WTC11 (cell line): ENCODE results near the gene PET100. TPM values are rescaled to one million over a fixed set of nuclear protein-coding genes. Genes with fewer than 3 reads are reported as not detected.

ENCODE experiments used
- ATAC-seq: fragments of 200-7000 bp; cut with Tn5 transposase; 2 replicates; pipeline ENCODE4 v1.10.0; 2021; ENCODE audit warnings: mild to moderate bottlenecking, moderate library complexity
- CTCF ChIA-PET: fragments of 300-600 bp; sonication (Branson Sonifier 250); formaldehyde crosslinking; loops from one replicate; lab custom pipeline; 2021; ENCODE audit warnings: antibody characterized with exemption; lab: Charles Lee
- POLR2A ChIA-PET: fragments of 350-600 bp; sonication (Branson Sonifier 250); formaldehyde crosslinking; loops from one replicate; lab custom pipeline; 2021; ENCODE audit warnings: antibody characterized with exemption; lab: Charles Lee
- DNase-seq: peaks from one replicate; pipeline ENCODE4 v3.0.0; 2021; ENCODE audit warnings: low spot score
- H3K27ac Mint-ChIP-seq: 2 replicates; pipeline ENCODE4 v1.8.0; 2021; ENCODE audit warnings: mixed read lengths
- H3K27me3 Mint-ChIP-seq: 2 replicates; pipeline ENCODE4 v1.8.0; 2021; ENCODE audit warnings: low read depth, mild to moderate bottlenecking, moderate library complexity, mixed read lengths
- H3K36me3 Mint-ChIP-seq: 2 replicates; pipeline ENCODE4 v1.8.0; 2021; ENCODE audit warnings: mixed read lengths
- H3K4me1 Mint-ChIP-seq: 2 replicates; pipeline ENCODE4 v1.8.0; 2022; ENCODE audit warnings: mixed read lengths
- H3K4me3 Mint-ChIP-seq: 2 replicates; pipeline ENCODE4 v1.8.0; 2021; ENCODE audit warnings: mild to moderate bottlenecking, moderate library complexity, mixed read lengths
- H3K9me3 Mint-ChIP-seq: 2 replicates; pipeline ENCODE4 v1.8.0; 2021; ENCODE audit warnings: mixed read lengths
- ATF1 ChIP-seq: sonication (generic); formaldehyde crosslinking; IDR thresholded peaks from 2 replicates; pipeline ENCODE4 v1.8.1; 2023; ENCODE audit warnings: mild to moderate bottlenecking, moderate library complexity, missing genetic modification reagents
- CREM ChIP-seq: sonication (generic); formaldehyde crosslinking; IDR thresholded peaks from 2 replicates; pipeline ENCODE4 v1.8.1; 2022; ENCODE audit warnings: mild to moderate bottlenecking, missing genetic modification reagents, moderate library complexity
- ELF4 ChIP-seq: sonication (generic); formaldehyde crosslinking; IDR thresholded peaks from 2 replicates; pipeline ENCODE4 v1.8.1; 2022; ENCODE audit warnings: low read depth, mild to moderate bottlenecking, moderate library complexity, missing genetic modification reagents
- GTF2I ChIP-seq: fragments of 250-450 bp; sonication (Bioruptor Pico); conservative IDR thresholded peaks from 2 replicates; pipeline ENCODE4 v1.4.0; 2021; ENCODE audit warnings: mild to moderate bottlenecking
- HMGA2 ChIP-seq: fragments of 250-450 bp; sonication (Bioruptor Pico); IDR thresholded peaks from 2 replicates; pipeline ENCODE4 v1.4.0; 2021; ENCODE audit warnings: mild to moderate bottlenecking, moderate library complexity
- JAZF1 ChIP-seq: fragments of 250-450 bp; sonication (Bioruptor Pico); IDR thresholded peaks from 2 replicates; pipeline ENCODE4 v1.9.0; 2021; ENCODE audit warnings: moderate library complexity, mild to moderate bottlenecking, inconsistent platforms
- NR2C2 ChIP-seq: sonication (generic); formaldehyde crosslinking; IDR thresholded peaks from 2 replicates; pipeline ENCODE4 v1.8.0; 2022; ENCODE audit warnings: mild to moderate bottlenecking, missing genetic modification reagents
- NR3C1 ChIP-seq: sonication (generic); formaldehyde crosslinking; conservative IDR thresholded peaks from 2 replicates; pipeline ENCODE4 v1.8.1; 2023; ENCODE audit warnings: low read depth, mild to moderate bottlenecking, missing genetic modification reagents
- SOX15 ChIP-seq: fragments of 250-450 bp; sonication (Bioruptor Pico); IDR thresholded peaks from 2 replicates; pipeline ENCODE4 v1.9.0; 2021; ENCODE audit warnings: mild to moderate bottlenecking
- TEAD1 ChIP-seq: sonication (generic); formaldehyde crosslinking; IDR thresholded peaks from 2 replicates; pipeline ENCODE4 v1.8.0; 2022; ENCODE audit warnings: mild to moderate bottlenecking, missing genetic modification reagents
- TEAD4 ChIP-seq: sonication (generic); formaldehyde crosslinking; IDR thresholded peaks from 2 replicates; pipeline ENCODE4 v1.8.0; 2022; ENCODE audit warnings: mild to moderate bottlenecking, missing genetic modification reagents
- ZNF121 ChIP-seq: sonication (generic); formaldehyde crosslinking; IDR thresholded peaks from 2 replicates; pipeline ENCODE4 v1.8.0; 2023; ENCODE audit warnings: missing genetic modification reagents
- ZNF263 ChIP-seq: sonication (generic); formaldehyde crosslinking; IDR thresholded peaks from 2 replicates; pipeline ENCODE4 v1.8.1; 2022; ENCODE audit warnings: low read depth, mild to moderate bottlenecking, moderate library complexity, missing genetic modification reagents
- ZNF317 ChIP-seq: sonication (generic); formaldehyde crosslinking; IDR thresholded peaks from 2 replicates; pipeline ENCODE4 v1.8.1; 2023; ENCODE audit warnings: low read depth, mild to moderate bottlenecking, moderate library complexity, missing genetic modification reagents, borderline replicate concordance
- total RNA-seq: library from RNA; stranded (reverse); gene quantifications from 3 replicates; pipeline ENCODE4 v1.2.3, GENCODE V29; 2021
- TF ChIP-seq, protein P1 (sequence below): sonication (generic); formaldehyde crosslinking; IDR thresholded peaks from 2 replicates; pipeline ENCODE4 v1.8.0; 2022; ENCODE audit warnings: mild to moderate bottlenecking, missing genetic modification reagents
- TF ChIP-seq, protein P2 (sequence below): sonication (generic); formaldehyde crosslinking; IDR thresholded peaks from 2 replicates; pipeline ENCODE4 v1.8.1; 2022; ENCODE audit warnings: missing genetic modification reagents, borderline replicate concordance
- TF ChIP-seq, protein P3 (sequence below): sonication (generic); formaldehyde crosslinking; IDR thresholded peaks from 2 replicates; pipeline ENCODE4 v1.8.1; 2023; ENCODE audit warnings: mild to moderate bottlenecking, missing genetic modification reagents, moderate library complexity
- TF ChIP-seq, protein P4 (sequence below): sonication (generic); formaldehyde crosslinking; IDR thresholded peaks from 2 replicates; pipeline ENCODE4 v1.8.0; 2022; ENCODE audit warnings: missing genetic modification reagents
- TF ChIP-seq, protein P5 (sequence below): sonication (generic); formaldehyde crosslinking; IDR thresholded peaks from 2 replicates; pipeline ENCODE4 v1.8.0; 2022; ENCODE audit warnings: mild to moderate bottlenecking, missing genetic modification reagents

Gene PET100
- total RNA-seq, 1 experiment from 2014 or later: 111 TPM

DNA sequence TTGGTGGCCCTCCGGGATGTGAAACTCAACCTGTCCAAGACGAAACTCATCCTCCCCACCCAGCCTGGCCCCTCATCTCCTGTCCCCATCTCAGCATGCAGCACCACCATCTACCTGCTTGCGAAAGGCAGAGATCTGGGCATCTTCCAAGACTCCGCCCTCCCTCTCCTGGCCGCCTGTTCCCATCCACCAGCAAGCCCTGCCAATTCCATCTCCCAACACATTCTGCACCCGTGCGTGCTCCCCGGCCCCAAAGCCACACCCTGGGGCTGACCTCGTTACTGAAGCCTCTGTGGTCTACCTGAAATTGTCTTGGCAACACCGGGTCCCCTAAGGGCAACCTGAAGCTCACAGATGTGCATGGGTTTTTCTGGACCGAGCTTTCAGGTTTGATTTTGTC lies 47.1 kb upstream of the PET100 start (continued):
- TF ChIP-seq, protein P1, sequence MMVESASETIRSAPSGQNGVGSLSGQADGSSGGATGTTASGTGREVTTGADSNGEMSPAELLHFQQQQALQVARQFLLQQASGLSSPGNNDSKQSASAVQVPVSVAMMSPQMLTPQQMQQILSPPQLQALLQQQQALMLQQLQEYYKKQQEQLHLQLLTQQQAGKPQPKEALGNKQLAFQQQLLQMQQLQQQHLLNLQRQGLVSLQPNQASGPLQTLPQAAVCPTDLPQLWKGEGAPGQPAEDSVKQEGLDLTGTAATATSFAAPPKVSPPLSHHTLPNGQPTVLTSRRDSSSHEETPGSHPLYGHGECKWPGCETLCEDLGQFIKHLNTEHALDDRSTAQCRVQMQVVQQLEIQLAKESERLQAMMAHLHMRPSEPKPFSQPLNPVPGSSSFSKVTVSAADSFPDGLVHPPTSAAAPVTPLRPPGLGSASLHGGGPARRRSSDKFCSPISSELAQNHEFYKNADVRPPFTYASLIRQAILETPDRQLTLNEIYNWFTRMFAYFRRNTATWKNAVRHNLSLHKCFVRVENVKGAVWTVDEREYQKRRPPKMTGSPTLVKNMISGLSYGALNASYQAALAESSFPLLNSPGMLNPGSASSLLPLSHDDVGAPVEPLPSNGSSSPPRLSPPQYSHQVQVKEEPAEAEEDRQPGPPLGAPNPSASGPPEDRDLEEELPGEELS (CRISPR knock-in tag): no peak
- TF ChIP-seq, all 79 proteins: peak for 0

DNA sequence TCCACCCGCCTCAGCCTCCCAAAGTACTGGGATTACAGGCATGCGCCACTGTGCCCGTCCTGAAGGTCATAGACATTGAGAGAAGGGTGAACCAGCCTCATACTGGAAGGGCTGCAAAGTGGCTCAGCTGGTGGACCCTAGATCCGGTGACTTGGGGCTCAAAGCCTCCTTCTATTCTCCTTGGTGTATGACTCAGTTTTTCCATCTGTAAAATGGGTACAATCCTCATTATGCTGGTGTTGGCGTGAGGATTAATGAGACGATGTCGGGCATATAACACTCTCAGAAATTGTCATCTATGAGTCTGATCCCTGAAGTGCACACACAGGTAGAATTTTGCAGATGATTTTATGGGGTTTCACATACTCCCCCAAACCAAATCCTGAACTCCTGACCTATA lies 39.8 kb upstream of the PET100 start:
- TF ChIP-seq, protein P2, sequence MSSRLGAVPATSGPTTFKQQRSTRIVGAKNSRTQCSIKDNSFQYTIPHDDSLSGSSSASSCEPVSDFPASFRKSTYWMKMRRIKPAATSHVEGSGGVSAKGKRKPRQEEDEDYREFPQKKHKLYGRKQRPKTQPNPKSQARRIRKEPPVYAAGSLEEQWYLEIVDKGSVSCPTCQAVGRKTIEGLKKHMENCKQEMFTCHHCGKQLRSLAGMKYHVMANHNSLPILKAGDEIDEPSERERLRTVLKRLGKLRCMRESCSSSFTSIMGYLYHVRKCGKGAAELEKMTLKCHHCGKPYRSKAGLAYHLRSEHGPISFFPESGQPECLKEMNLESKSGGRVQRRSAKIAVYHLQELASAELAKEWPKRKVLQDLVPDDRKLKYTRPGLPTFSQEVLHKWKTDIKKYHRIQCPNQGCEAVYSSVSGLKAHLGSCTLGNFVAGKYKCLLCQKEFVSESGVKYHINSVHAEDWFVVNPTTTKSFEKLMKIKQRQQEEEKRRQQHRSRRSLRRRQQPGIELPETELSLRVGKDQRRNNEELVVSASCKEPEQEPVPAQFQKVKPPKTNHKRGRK (CRISPR knock-in tag): no peak
- TF ChIP-seq ZNF263 (CRISPR knock-in tag): no peak
- H3K36me3 Mint-ChIP-seq: no peaks in the 10 kb centered on the region
- H3K4me3 Mint-ChIP-seq: no peak overlapping the region
- H3K9me3 Mint-ChIP-seq: no peaks in the 10 kb centered on the region
- DNase-seq: no peak
- no peaks in the 10 kb centered on the region for H3K4me1 Mint-ChIP-seq
- ChIA-PET CTCF (interaction anchor here (0.6 to 2.6 kb wide), 2 partner anchors 21 to 60 kb away, joined by 4 to 19 read pairs; no protein-coding TSS in a partner anchor), POLR2A (no interaction called here)
- no peak overlapping the region for H3K27ac Mint-ChIP-seq
- H3K27me3 Mint-ChIP-seq: peaks cover 15% of the 10 kb centered on the region
- ATAC-seq: no peak

DNA sequence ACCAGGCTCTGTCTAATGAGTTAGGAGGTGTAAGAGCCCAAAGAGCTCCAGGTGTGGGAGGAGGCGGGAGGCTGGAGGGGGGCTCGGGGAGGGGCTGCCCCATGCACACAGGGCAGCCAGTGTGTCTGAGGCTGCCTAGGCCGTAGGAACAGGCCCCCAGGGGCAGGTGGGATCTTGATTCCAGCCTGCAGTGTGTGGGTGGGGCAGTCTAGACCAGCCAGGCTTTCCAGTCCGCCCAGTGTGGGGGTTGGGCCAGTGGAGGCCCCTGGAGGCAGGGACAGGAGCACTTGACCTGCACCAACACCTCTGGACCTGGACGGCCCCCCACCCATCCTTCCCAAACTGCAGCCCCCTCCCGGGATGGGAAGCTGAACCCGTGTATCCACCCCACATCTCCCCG lies 39.3 kb upstream of the PET100 start:
- Mint-ChIP-seq H3K27ac (no peak overlapping the region), H3K36me3 (no peaks in the 10 kb centered on the region), H3K27me3 (peaks cover 16% of the 10 kb centered on the region), H3K4me1 (peaks cover 2% of the 10 kb centered on the region), H3K9me3 (no peaks in the 10 kb centered on the region), H3K4me3 (no peak overlapping the region)
- no peak for DNase-seq
- POLR2A ChIA-PET: no interaction called here
- CTCF ChIA-PET: interaction anchor here (2.6 kb wide), 1 partner anchor 22 kb away, joined by 19 read pairs; no protein-coding TSS in a partner anchor
- peak; percentile 59 for ATAC-seq
- TF ChIP-seq CREM (CRISPR knock-in tag) (no peak), TEAD4 (CRISPR knock-in tag) (no peak), ELF4 (CRISPR knock-in tag) (no peak), ATF1 (CRISPR knock-in tag) (no peak), JAZF1 (CRISPR knock-in tag) (no peak), NR3C1 (CRISPR knock-in tag) (no peak), GTF2I (CRISPR knock-in tag) (no peak), SOX15 (CRISPR knock-in tag) (no peak), HMGA2 (CRISPR knock-in tag) (no peak), ZNF121 (no peak), TEAD1 (no peak), NR2C2 (no peak), ZNF317 (CRISPR knock-in tag) (no peak)
- TF ChIP-seq, protein P3, sequence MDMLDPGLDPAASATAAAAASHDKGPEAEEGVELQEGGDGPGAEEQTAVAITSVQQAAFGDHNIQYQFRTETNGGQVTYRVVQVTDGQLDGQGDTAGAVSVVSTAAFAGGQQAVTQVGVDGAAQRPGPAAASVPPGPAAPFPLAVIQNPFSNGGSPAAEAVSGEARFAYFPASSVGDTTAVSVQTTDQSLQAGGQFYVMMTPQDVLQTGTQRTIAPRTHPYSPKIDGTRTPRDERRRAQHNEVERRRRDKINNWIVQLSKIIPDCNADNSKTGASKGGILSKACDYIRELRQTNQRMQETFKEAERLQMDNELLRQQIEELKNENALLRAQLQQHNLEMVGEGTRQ (CRISPR knock-in tag): no peak
- TF ChIP-seq, protein P4, sequence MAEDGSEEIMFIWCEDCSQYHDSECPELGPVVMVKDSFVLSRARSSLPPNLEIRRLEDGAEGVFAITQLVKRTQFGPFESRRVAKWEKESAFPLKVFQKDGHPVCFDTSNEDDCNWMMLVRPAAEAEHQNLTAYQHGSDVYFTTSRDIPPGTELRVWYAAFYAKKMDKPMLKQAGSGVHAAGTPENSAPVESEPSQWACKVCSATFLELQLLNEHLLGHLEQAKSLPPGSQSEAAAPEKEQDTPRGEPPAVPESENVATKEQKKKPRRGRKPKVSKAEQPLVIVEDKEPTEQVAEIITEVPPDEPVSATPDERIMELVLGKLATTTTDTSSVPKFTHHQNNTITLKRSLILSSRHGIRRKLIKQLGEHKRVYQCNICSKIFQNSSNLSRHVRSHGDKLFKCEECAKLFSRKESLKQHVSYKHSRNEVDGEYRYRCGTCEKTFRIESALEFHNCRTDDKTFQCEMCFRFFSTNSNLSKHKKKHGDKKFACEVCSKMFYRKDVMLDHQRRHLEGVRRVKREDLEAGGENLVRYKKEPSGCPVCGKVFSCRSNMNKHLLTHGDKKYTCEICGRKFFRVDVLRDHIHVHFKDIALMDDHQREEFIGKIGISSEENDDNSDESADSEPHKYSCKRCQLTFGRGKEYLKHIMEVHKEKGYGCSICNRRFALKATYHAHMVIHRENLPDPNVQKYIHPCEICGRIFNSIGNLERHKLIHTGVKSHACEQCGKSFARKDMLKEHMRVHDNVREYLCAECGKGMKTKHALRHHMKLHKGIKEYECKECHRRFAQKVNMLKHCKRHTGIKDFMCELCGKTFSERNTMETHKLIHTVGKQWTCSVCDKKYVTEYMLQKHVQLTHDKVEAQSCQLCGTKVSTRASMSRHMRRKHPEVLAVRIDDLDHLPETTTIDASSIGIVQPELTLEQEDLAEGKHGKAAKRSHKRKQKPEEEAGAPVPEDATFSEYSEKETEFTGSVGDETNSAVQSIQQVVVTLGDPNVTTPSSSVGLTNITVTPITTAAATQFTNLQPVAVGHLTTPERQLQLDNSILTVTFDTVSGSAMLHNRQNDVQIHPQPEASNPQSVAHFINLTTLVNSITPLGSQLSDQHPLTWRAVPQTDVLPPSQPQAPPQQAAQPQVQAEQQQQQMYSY (CRISPR knock-in tag): no peak
- TF ChIP-seq, protein P5, sequence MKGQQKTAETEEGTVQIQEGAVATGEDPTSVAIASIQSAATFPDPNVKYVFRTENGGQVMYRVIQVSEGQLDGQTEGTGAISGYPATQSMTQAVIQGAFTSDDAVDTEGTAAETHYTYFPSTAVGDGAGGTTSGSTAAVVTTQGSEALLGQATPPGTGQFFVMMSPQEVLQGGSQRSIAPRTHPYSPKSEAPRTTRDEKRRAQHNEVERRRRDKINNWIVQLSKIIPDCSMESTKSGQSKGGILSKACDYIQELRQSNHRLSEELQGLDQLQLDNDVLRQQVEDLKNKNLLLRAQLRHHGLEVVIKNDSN (CRISPR knock-in tag): no peak
